HepG2 (cell line): ENCODE data around the gene KCNJ14. TPM values are rescaled to one million over a fixed set of nuclear protein-coding genes. Genes with fewer than 3 reads are reported as not detected.

Source experiments
- ATAC-seq: fragments of 200-7000 bp; cut with Tn5 transposase; 3 replicates; pipeline ENCODE4 v1.9.1; 2020; ENCODE audit warnings: mild to moderate bottlenecking, moderate library complexity
- BruUV-seq: library from RNA; stranded (reverse); fragments of 400-500 nt; replicated peaks from 2 replicates; lab custom pipeline; 2021; lab: Mats Ljungman, UMichigan
- CTCF ChIA-PET: fragments of 300-600 bp; formaldehyde crosslinking; extraction: SDS; loops from one replicate; lab custom pipeline; 2021; ENCODE audit warnings: low total read pairs, inconsistent platforms, low intra/inter-chr PET ratio; lab: Yijun Ruan, JAX
- POLR2A ChIA-PET: fragments of 350-600 bp; sonication (Branson Sonifier 250); formaldehyde crosslinking; loops from one replicate; lab custom pipeline; 2020; ENCODE audit warnings: antibody characterized with exemption, inconsistent platforms; lab: Yijun Ruan, JAX
- DNase-seq: peaks from one replicate; pipeline ENCODE4 v3.0.0-alpha.2; 2015; ENCODE audit warnings: low spot score
- FAIRE-seq: peaks from 3 replicates; lab custom pipeline; 2011; peaks lifted over from hg19 to GRCh38; lab: Jason Lieb, UNC
- H2AFZ ChIP-seq: one replicate; pipeline ENCODE4 v1.6.1; 2011; ENCODE audit warnings: low read length, inconsistent platforms
- H3K27ac ChIP-seq: fragments of 300-600 bp; 3 replicates; pipeline ENCODE4 v1.8.0; 2011; ENCODE audit warnings: mixed run types, mild to moderate bottlenecking, mixed read lengths, low read length, inconsistent platforms; ENCODE audit not compliant: insufficient read depth; ENCODE audit errors: extremely low read length
- H3K27me3 ChIP-seq, 2 experiments: fragments of 200-600 bp in 1 of 2; 2 replicates in 1 of 2; 3 replicates in 1 of 2; pipeline versions ENCODE4 v1.6.0 to v1.8.0; 2011; ENCODE audit warnings: low read length in 2 of 2, mild to moderate bottlenecking in 2 of 2, moderate library complexity in 2 of 2, inconsistent platforms in 1 of 2; ENCODE audit not compliant: insufficient read depth in 2 of 2, control insufficient read depth in 1 of 2
- H3K36me3 ChIP-seq, 2 experiments: fragments of 200-600 bp in 1 of 2; replicated peaks in 1 of 2; 2 replicates in 1 of 2; 3 replicates in 1 of 2; pipeline versions ENCODE4 v1.5.1 to v1.8.0; 2011; ENCODE audit warnings: low read length in 2 of 2, inconsistent platforms in 1 of 2; ENCODE audit not compliant: insufficient read depth in 2 of 2, control insufficient read depth in 1 of 2
- H3K4me1 ChIP-seq: 2 replicates; pipeline ENCODE4 v1.5.1; 2012; ENCODE audit warnings: low read length, inconsistent platforms; ENCODE audit not compliant: insufficient read depth
- H3K4me2 ChIP-seq: 2 replicates; pipeline ENCODE4 v1.6.0; 2011; ENCODE audit warnings: low read depth, low read length, inconsistent platforms
- H3K4me3 ChIP-seq, 3 experiments: fragments of 200-600 bp in 1 of 3; sonication (generic), shearing (Covaris generic) in 1 of 3; replicated peaks in 1 of 3; 2 replicates each; pipeline ENCODE4 v1.5.1; 2011 to 2016; ENCODE audit warnings: low read length in 3 of 3, inconsistent platforms in 2 of 3, low read depth in 2 of 3, mild to moderate bottlenecking in 2 of 3, control low read depth in 1 of 3, mixed read lengths in 1 of 3; ENCODE audit not compliant: insufficient read depth in 1 of 3
- H3K79me2 ChIP-seq: one replicate; pipeline ENCODE4 v1.6.1; 2011; ENCODE audit warnings: low read length, inconsistent platforms; ENCODE audit not compliant: insufficient read depth
- H3K9ac ChIP-seq: 2 replicates; pipeline ENCODE4 v1.6.0; 2011; ENCODE audit warnings: mild to moderate bottlenecking, low read depth, low read length, inconsistent platforms; ENCODE audit not compliant: insufficient read depth
- H3K9me3 ChIP-seq: 2 replicates; pipeline ENCODE4 v1.5.1; 2012; ENCODE audit warnings: mild to moderate bottlenecking, low read length
- H4K20me1 ChIP-seq: 2 replicates; pipeline ENCODE4 v1.6.0; 2011; ENCODE audit warnings: inconsistent platforms, mild to moderate bottlenecking, low read length, moderate library complexity; ENCODE audit not compliant: insufficient read depth
- ISL2 ChIP-seq: sonication (generic); formaldehyde crosslinking; IDR thresholded peaks from 2 replicates; pipeline ENCODE4 v1.5.0; 2020; ENCODE audit warnings: missing genetic modification reagents
- MAF1 ChIP-seq: sonication (generic); formaldehyde crosslinking; IDR thresholded peaks from 2 replicates; pipeline ENCODE4 v1.5.0; 2020; ENCODE audit warnings: missing genetic modification reagents, borderline replicate concordance
- PAF1 ChIP-seq: IDR thresholded peaks from 2 replicates; pipeline ENCODE4 v1.6.1; 2016; ENCODE audit warnings: missing genetic modification reagents, missing compliant biosample characterization
- SIX1 ChIP-seq: sonication (generic); formaldehyde crosslinking; IDR thresholded peaks from 2 replicates; pipeline ENCODE4 v1.4.0; 2020; ENCODE audit warnings: missing genetic modification reagents, borderline replicate concordance
- SRSF4 ChIP-seq: fragments of 200-400 bp; formaldehyde crosslinking; IDR thresholded peaks from one replicate; pipeline ENCODE4 v1.6.1; 2018; ENCODE audit warnings: mild to moderate bottlenecking, low read depth, low read length, moderate library complexity; ENCODE audit not compliant: poor library complexity, severe bottlenecking
- ZBTB21 ChIP-seq: sonication (generic); formaldehyde crosslinking; IDR thresholded peaks from 2 replicates; pipeline ENCODE4 v1.4.0; 2020; ENCODE audit warnings: missing genetic modification reagents
- ZMAT3 ChIP-seq: sonication (generic); formaldehyde crosslinking; conservative IDR thresholded peaks from 2 replicates; pipeline ENCODE4 v1.7.0; 2021; ENCODE audit warnings: missing genetic modification reagents
- ZNF432 ChIP-seq: sonication (generic); formaldehyde crosslinking; IDR thresholded peaks from 2 replicates; pipeline ENCODE4 v1.5.0; 2020; ENCODE audit warnings: missing genetic modification reagents, mild to moderate bottlenecking, borderline replicate concordance
- ZNF460 ChIP-seq: sonication (generic); formaldehyde crosslinking; IDR thresholded peaks from 2 replicates; pipeline ENCODE4 v1.5.1; 2020; ENCODE audit warnings: missing genetic modification reagents, mild to moderate bottlenecking, borderline replicate concordance
- WGBS: methylation state at CpG from one replicate; pipeline ENCODE4 v1.1.6; 2017; ENCODE audit warnings: low lambda C conversion rate; 5-methylcytosine and 5-hydroxymethylcytosine counted together
- in situ Hi-C: cut with HindIII; loops from 2 replicates; pipeline ENCODE4 v1.10.0; 2017; ENCODE audit warnings: low pct_unique_long_range_greater_than_20kb; ENCODE audit not compliant: extremely low pct_ligation_motif_present
- intact Hi-C: fragments of 100-400 bp; cut with micrococcal nuclease; formaldehyde crosslinking; loops from one replicate; pipeline ENCODE4 v1.10.0; 2022; ENCODE audit not compliant: unreplicated experiment
- polyA plus RNA-seq, 8 experiments: library from polyadenylated mRNA; depleted of rRNA in 3 of 8; stranded (reverse) in 7 of 8; unstranded in 1 of 8; fragments of >200 nt; fragmentation: Illumina TruSeq in 4 of 8; extraction: Trizol in 4 of 8; gene quantifications; 2 replicates each; pipeline versions ENCODE4 v1.2.1 to v1.2.3, GENCODE V29; 2011 to 2016; ENCODE audit warnings: low read depth in 4 of 8, missing spikeins in 1 of 8, mixed read lengths in 1 of 8; ENCODE audit not compliant: insufficient read depth in 1 of 8
- total RNA-seq, 5 experiments: library from RNA; depleted of rRNA; stranded (reverse); fragments of >200 nt; fragmentation: Illumina TruSeq; extraction: Trizol; gene quantifications; 2 replicates each; pipeline ENCODE4 v1.2.3, GENCODE V29; 2016; ENCODE audit warnings: low read depth in 1 of 5
- TF ChIP-seq, protein P1 (sequence below): IDR thresholded peaks from 2 replicates; pipeline ENCODE4 v1.6.1; 2016; ENCODE audit warnings: missing genetic modification reagents, missing compliant biosample characterization
- TF ChIP-seq, protein P2 (sequence below): sonication (generic); formaldehyde crosslinking; IDR thresholded peaks from 2 replicates; pipeline ENCODE4 v1.5.1; 2020; ENCODE audit warnings: missing genetic modification reagents, mild to moderate bottlenecking, borderline replicate concordance
- TF ChIP-seq, protein P3 (sequence below): sonication (generic); formaldehyde crosslinking; IDR thresholded peaks from 2 replicates; pipeline ENCODE4 v1.9.0; 2022; ENCODE audit warnings: low read depth, missing genetic modification reagents
- TF ChIP-seq, protein P4 (sequence below): sonication (generic); formaldehyde crosslinking; IDR thresholded peaks from 2 replicates; pipeline ENCODE4 v1.8.0; 2022; ENCODE audit warnings: mild to moderate bottlenecking, missing genetic modification reagents; ENCODE audit not compliant: insufficient replicate concordance

The KCNJ14 gene
- total and polyA plus RNA-seq, 2 of the 13 experiments (the other 11 are each of a cell fraction or from before 2014, with no cell fraction given), result 0.20 to 0.51 TPM

DNA sequence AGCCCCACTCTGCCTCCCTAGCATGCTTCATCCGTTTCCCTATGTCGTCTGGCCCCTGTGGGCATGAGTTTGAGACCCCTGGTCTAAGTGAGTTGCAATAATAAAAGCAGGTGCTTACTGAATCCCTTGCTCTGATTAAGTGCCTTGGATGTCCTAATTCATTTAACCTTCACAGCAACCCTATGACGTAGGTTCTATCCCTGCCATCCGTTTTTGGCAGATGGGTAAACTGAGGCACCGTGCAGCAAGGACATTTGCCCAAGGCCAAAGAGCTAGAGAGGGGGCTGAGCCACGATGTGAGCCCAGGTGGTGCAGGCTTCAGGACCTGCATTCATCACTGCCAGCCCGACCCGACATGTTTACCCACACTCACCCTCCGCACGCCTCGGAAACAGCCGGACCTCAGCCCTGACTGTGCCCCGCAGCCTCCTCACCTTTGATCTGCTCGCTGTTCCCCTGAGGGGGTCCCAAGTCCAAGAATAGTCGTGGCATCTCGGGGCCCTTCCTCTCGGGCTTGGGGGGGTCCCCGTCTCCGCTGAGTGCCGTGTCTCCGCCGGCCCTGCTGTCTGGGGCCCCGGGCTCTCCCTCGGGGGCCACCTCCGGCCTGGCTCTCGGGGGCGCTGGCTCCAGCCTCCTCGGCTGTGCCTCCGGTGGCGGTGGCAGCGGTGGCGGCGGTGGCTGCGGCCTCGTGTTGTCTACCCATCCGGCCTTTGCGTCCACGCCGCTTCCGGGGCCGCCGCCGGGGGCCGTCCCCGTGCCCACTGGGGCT is 41.8 kb downstream of the KCNJ14 start:
- intact Hi-C loops, result no loop called here
- POLR2A ChIA-PET, result no interaction called here
- FAIRE-seq, result no peak
- TF ChIP-seq MAF1 (no peak), ZMAT3 (CRISPR knock-in tag) (no peak), ISL2 (CRISPR knock-in tag) (no peak; the same call in 1 of the 2 replicates), ZBTB21 (CRISPR knock-in tag) (no peak), SIX1 (CRISPR knock-in tag) (no peak), ZNF460 (CRISPR knock-in tag) (no peak), PAF1 (no peak), ZNF432 (CRISPR knock-in tag) (no peak), SRSF4 (no peak)
- TF ChIP-seq, protein P1, sequence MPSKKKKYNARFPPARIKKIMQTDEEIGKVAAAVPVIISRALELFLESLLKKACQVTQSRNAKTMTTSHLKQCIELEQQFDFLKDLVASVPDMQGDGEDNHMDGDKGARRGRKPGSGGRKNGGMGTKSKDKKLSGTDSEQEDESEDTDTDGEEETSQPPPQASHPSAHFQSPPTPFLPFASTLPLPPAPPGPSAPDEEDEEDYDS (CRISPR knock-in tag), result peak; percentile 30; the same call in 1 of the 2 replicates
- TF ChIP-seq, protein P2, sequence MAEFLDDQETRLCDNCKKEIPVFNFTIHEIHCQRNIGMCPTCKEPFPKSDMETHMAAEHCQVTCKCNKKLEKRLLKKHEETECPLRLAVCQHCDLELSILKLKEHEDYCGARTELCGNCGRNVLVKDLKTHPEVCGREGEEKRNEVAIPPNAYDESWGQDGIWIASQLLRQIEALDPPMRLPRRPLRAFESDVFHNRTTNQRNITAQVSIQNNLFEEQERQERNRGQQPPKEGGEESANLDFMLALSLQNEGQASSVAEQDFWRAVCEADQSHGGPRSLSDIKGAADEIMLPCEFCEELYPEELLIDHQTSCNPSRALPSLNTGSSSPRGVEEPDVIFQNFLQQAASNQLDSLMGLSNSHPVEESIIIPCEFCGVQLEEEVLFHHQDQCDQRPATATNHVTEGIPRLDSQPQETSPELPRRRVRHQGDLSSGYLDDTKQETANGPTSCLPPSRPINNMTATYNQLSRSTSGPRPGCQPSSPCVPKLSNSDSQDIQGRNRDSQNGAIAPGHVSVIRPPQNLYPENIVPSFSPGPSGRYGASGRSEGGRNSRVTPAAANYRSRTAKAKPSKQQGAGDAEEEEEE, result 0 out of 2 replicates have a peak, but pooled peaks have one; percentile 24
- TF ChIP-seq, protein P3, sequence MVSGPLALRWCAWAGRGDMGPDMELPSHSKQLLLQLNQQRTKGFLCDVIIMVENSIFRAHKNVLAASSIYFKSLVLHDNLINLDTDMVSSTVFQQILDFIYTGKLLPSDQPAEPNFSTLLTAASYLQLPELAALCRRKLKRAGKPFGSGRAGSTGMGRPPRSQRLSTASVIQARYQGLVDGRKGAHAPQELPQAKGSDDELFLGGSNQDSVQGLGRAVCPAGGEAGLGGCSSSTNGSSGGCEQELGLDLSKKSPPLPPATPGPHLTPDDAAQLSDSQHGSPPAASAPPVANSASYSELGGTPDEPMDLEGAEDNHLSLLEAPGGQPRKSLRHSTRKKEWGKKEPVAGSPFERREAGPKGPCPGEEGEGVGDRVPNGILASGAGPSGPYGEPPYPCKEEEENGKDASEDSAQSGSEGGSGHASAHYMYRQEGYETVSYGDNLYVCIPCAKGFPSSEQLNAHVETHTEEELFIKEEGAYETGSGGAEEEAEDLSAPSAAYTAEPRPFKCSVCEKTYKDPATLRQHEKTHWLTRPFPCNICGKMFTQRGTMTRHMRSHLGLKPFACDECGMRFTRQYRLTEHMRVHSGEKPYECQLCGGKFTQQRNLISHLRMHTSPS (CRISPR knock-in tag), result peak; percentile 74; the same call in 1 of the 2 replicates
- TF ChIP-seq, protein P4, sequence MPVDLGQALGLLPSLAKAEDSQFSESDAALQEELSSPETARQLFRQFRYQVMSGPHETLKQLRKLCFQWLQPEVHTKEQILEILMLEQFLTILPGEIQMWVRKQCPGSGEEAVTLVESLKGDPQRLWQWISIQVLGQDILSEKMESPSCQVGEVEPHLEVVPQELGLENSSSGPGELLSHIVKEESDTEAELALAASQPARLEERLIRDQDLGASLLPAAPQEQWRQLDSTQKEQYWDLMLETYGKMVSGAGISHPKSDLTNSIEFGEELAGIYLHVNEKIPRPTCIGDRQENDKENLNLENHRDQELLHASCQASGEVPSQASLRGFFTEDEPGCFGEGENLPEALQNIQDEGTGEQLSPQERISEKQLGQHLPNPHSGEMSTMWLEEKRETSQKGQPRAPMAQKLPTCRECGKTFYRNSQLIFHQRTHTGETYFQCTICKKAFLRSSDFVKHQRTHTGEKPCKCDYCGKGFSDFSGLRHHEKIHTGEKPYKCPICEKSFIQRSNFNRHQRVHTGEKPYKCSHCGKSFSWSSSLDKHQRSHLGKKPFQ (CRISPR knock-in tag), result no peak

More for the DNA sequence above, 41.8 kb downstream of the KCNJ14 start:
- CTCF ChIA-PET, result no interaction called here
- H3K27ac ChIP-seq, result no peak overlapping the region
- BruUV-seq, result no TSS peak
- in situ Hi-C loops, result no loop called here
- peak overlapping the region in 2 of 3 experiments; percentile 38 to 64 for H3K4me3 ChIP-seq
- no peak overlapping the region for H2AFZ ChIP-seq
- peak overlapping the region; percentile 44; the same call in 1 of the 2 replicates for H3K9ac ChIP-seq
- ATAC-seq (peak; percentile 5; the same call in 1 of the 3 replicates), DNase-seq (peak; percentile 46)
- no peaks in the 10 kb centered on the region for H3K9me3 ChIP-seq
- peaks cover 0 to 9% of the 10 kb centered on the region in 2 experiments; a peak in 1 of 5 replicates for H3K27me3 ChIP-seq
- peak overlapping the region; percentile 84 for H3K4me2 ChIP-seq
- no peaks in the 10 kb centered on the region for H4K20me1 ChIP-seq
- H3K79me2 ChIP-seq, result no peaks in the 10 kb centered on the region
- peaks cover 51% of the 10 kb centered on the region for H3K4me1 ChIP-seq
- WGBS, result 38% methylated on average over 20 of the region's 45 CpGs
- no peaks in the 10 kb centered on the region; a peak in 1 of 5 replicates for H3K36me3 ChIP-seq
